ENCODE measurements around the gene HNRNPF.

GRCh38 chr10:43409385-43410109, 561 bp upstream of the HNRNPF start:
- TF ChIP-seq EP300 (IDR thresholded peaks at IDR 0.05), result no peak
- no peak for TF ChIP-seq REST (IDR thresholded peaks at IDR 0.05)
- TF ChIP-seq POLR2A (IDR thresholded peaks at IDR 0.05; ENCODE audit: low read length), result peak; percentile 44; the same call in 1 of the 2 replicates
- no peak for TF ChIP-seq ZFP36 (IDR thresholded peaks at IDR 0.05; ENCODE audit: borderline replicate concordance, partially characterized antibody)
- no peak for TF ChIP-seq CTCF (IDR thresholded peaks at IDR 0.05)
- TF ChIP-seq KDM5A (IDR thresholded peaks at IDR 0.05), result no peak
- peak; percentile 54; the same call in 1 of the 2 replicates for TF ChIP-seq PHF8 (IDR thresholded peaks at IDR 0.05; ENCODE audit: borderline replicate concordance, low read depth)
- no peak for TF ChIP-seq MAFK (IDR thresholded peaks at IDR 0.05; ENCODE audit: partially characterized antibody)
- TF ChIP-seq JUNB (IDR thresholded peaks at IDR 0.05), result no peak
- no peak for TF ChIP-seq FOSL2 (IDR thresholded peaks at IDR 0.05)
- no peak for TF ChIP-seq FOSL2 (CRISPR knock-in tag; IDR thresholded peaks at IDR 0.05)

Data from A549 (cell line).